Measurements from ENCODE around the gene KIAA1755.

- TF ChIP-seq CTCF (IDR thresholded peaks at IDR 0.05) (no peak), ZFX (IDR thresholded peaks at IDR 0.05; ENCODE audit: borderline replicate concordance) (no peak)
Observed at GRCh38 chr20:38172408-38172807, 88.1 kb downstream of the KIAA1755 start.
